GM21825 (cell line): ENCODE results near the gene ATL1.
"Not testable (repeated sequence)": the region's sequence is repeated elsewhere in the genome, so short reads cannot be mapped to it uniquely, and the experiment has no call there.

Experiments used
- ATAC-seq: cut with Tn5 transposase; IDR thresholded peaks from one replicate; pipeline ENCODE4 v1.9.1; 2021; ENCODE audit warnings: mild to moderate bottlenecking, moderate library complexity; ENCODE audit not compliant: unreplicated experiment

The ATL1 gene

DNA sequence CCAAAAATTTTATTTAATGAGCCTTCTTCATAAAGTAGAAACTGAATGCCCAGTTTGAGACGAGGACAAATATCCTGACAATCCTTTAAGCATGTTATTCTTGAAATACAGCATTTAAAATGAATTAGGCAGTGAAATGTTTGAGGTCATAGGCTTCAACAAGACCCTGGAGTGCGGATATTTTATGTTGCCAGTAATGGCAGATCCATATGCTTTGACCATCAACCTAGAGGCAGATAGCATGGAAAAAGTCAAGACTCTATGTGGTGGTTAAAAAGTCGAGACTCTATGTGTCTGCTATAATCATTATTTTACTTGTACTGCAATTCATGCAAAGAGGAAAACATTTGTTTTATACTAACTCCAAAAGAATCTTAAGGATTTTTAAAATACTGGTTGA, 25.5 kb upstream of the ATL1 start:
- no peak for ATAC-seq

DNA sequence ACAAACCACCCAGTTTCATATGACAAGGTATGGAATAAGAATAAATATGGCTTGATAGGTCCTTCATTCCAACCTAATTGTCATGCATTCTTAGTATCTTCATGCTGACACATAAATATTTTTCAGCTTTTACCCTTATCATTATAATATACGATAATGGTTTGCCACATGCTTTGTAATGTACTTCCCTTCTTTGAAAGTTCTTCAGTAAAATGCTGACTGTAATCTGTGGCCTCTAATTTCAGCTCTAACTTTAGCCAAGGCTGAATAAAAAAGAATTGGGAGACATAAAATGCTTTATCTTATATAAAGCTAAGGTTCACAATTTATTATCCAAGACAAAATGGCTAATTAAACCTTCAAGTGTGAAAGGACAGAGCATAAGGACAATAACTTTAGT, 24.9 kb upstream of the ATL1 start:
- ATAC-seq = no peak

DNA sequence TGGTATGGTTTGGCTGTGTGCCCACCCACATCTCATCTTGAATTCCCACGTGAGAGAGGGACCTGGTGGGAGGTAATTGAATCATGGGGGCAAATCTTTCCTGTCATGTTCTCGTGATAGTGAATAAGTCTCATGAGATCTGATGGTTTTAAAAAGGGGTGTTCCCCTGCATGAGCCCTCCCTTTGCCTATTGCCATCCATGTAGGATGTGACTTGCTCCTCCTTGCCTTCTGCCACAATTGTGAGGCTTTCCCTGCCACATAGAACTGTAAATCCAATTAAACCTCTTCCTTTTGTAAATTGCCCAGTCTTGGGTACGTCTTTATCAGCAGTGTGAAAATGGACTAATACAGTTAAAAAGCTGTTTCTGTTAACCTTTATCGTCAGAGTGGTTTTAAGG, 21.9 kb upstream of the ATL1 start:
- not testable (repeated sequence) for ATAC-seq

DNA sequence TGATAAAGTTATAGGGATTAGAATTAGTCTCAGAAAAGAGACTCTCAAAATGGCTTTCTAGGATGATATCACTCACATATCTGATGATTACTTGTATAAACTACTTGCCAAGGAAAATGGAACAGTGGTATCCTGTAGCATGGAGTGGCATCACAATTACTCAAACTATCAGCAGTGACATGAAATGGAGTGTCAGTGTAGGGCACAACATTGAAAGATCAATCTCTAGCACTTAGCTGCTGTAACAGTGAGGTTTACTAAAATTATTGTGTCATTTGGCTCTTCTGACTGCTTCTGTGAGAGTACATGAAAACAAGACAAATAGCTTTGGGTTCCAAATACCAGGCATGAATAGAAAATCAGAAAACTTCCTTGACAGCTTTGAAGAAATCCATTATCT, 20.9 kb upstream of the ATL1 start:
- no peak for ATAC-seq

DNA sequence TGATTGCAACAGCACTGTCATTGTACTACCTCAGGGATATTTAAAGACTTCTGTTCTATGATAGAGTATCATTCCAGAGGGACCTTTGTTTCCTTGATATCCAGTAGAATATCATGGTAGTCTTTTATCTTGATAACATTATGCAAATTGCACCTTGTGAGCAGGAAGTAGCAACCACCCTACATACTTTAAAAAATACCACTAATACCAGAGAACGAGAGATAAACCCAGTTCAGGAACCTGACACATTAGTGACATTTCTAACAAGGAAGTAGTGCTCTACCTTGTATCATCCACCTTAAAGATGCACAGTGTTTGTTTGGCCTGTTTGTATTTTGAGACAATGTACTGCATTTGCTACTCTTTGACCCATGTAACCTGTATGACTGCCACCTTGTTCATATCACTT, 18.8 kb upstream of the ATL1 start:
- ATAC-seq = no peak

DNA sequence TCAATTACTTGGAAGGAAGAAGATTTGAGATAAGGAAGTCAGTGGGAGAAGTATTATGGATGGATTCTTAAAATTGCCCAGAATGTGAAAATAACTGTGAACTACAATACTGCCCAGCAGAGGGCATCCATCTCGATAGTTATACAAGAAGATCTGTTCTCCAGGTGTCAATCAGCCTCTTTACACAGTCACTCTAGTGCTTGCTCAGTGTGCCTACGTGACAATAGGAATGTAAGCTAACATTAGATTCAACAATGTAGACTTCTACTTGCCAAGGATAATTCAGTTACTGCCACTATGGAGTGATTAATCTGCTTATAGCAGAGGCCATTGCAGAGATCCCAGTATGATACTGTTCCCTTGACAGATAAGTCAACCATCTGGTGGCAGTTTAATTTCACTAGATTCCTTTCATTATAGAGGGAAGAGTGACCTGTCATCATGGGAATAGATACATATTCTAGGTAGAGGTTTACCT, 17.0 kb upstream of the ATL1 start:
- peak; percentile 75 for ATAC-seq

DNA sequence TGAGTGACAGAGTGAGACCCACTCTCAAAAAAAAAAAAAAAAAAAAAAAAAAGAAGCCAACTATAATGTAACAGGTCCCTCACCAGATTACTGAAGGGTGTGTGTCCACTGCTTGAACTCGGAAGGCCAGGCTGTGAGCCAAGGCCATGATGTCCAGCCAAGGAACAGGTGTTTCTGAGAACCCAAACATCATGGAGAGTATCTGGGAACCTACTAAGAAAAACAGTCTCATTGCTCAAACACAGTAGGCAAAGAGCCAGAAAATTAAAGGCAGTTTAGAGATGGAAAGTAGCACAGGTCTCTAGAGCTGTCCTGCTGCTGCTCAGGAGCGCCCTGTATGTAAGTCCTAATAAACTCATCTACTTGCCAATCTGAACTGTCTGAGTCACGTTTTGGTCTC, 15.0 kb upstream of the ATL1 start:
- no peak for ATAC-seq

DNA sequence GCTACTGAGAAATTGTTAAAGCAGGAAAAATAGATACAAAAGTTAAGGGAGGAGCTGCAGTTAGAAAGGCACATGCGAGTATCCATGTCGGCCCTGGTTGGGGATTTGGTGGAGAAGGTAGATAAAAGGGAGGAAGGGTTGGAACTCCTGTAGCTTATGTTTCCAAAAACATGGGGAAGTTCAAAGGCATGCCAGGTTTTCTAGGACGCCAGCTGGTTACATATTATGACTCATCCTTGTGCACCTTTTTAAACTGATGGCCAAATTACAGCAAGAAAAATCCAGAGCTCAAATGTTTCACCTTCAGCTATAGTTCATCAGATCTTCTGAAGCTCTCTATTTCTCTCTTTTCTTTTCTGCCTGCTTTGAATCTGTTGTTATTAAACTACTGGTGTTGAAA, 14.3 kb upstream of the ATL1 start:
- no peak for ATAC-seq

DNA sequence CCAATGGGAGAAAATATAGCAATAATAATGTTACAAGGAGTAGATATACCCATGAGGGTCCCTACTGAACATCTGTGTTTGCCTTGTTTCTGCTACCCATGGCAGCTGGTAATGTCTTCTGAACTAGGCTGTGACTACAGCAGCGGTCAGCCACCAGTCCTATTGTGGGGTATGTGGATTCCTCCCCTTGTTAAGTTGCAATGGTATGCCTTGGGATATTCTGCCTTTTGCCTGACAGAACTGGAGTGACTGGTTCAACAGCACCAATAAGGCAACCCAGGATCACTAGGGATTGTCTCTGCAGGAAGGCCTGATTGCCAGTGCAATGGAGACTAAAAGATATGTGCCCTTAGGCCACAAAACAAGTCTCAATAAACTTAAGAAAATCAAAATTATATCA, 9.7 kb upstream of the ATL1 start:
- no peak for ATAC-seq

DNA sequence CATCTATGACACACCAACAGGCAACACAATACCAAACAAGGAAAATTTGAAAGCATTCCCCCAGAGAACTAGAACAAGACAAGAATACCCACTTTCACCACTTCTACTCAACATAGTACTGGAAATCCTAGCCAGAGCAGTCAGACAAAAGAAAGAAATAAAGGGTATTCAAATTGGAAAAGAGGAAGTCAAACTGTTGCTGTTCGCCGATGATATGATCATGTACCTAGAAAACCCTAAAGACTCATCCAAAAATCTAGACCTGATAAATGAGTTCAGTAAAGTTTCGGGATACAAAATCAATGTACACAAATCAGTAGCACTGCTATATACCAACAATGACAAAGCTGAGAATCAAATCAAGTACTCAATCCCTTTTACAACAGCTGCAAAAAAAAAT, 8.1 kb upstream of the ATL1 start:
- ATAC-seq = no peak

DNA sequence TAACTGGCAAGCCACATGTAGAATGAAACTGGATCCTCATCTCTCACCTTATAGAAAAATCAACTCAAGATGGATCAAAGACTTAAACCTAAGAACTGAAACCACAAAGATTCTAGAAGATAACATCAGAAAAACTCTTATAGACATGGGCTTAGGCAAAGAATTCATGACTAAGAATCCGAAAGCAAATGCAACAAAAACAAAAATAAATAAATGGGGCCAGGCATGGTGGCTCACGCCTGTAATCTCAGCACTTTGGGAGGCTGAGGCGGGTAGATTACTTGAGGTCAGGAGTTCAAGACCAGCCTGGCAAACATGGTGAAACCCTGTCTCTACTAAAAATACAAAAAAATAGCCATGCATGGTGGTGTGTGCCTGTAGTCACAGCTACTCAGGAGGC, 7.1 kb upstream of the ATL1 start:
- not testable (repeated sequence) for ATAC-seq

DNA sequence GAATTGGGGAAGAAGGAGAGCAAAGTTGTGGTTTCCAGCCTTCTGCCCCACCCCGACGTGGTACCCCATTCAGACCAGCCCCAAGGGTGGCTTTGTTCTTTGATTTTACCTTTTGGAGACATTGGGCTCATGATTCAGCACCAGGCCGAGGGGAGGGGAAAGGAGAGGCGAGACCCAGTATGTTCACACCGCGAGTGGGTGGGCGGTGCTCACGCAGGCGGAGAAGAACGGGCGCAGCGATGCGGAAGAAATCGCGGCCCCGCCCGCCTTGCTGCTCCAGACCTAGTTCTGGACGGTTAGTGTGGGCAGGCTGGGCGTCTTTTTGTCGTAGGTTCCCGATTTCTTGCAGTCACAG, 963 bp downstream of the ATL1 start:
- no peak for ATAC-seq

DNA sequence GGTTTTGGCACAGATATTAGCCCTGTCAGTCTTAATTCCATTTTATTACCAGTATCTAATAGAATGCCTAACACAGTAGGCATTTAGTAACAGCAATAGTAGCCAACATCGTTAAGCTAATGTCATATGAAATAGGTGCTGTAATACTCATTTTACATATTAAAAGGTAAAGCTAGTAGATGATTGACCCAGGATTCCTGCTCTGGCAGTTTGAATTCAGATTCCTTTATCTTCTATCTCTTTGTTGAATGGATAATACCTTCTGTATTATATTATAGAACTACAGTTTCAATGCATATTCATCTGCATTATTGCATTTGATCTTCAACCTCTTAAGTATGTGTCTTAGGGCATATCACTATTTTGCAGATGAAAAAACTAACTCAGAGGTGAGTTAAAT, 2.9 kb downstream of the ATL1 start:
- no peak for ATAC-seq

DNA sequence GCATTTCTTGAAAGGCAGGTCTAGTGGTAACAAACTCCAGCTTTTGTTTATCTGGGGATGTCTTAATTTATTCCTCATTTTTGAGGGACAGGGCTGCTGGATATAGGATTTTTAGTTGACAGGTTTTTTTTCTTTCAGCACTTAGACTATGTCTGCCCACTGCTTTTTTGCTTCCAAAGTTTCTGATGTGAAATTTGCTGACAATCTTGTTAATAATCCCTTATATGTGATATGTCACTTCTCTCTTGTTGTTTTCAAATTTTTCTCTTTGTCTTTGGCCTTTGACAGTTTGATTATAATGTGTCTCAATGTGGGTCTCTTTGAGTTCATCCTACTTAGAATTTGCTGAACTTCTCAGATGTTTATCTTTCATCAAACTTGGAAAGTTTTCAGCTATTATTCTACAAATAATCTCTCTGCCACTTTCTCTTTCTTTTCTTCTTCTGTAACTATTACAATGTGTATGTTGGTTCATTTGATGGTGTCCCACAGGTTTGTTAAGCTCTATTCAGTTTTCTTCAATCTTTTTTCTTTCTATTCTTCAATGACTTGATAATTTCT, 9.8 kb downstream of the ATL1 start:
- no peak for ATAC-seq

DNA sequence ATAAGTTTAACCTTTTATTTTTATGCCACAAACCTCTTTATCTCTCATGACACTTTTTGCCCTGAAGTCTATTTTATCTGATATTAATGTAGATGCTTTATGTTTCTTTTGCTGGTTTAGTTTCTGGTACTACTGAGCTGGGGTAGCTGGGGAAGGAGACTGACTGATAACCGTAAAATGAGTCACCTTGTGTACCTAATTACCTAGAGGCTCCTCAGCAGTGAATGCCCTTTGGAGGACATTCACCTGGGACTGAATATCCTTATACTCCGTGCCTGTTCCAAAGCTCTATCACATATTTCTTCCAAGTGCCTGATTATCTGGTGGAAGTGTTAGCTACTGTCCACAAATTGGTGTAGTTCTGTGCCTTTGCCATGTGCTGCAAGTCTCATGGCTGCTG, 13.9 kb downstream of the ATL1 start:
- no peak for ATAC-seq

DNA sequence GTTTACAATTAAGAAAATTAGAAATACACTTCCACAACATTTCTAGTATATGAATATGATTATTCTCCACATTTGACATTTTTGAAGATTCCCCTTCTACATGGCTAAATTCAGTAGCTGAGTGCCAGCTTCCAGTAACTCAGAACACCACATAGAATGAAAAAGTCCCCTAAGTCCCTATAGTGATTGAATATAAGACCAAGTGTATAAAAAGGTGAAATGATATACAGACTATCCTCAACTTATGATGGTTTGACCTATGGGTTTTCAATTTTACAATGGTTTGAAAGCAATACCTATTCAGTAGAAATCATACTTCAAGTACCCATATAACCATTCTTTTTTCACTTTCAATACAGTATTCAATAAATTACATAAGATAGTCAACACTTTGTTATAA, 15.8 kb downstream of the ATL1 start:
- ATAC-seq = no peak

DNA sequence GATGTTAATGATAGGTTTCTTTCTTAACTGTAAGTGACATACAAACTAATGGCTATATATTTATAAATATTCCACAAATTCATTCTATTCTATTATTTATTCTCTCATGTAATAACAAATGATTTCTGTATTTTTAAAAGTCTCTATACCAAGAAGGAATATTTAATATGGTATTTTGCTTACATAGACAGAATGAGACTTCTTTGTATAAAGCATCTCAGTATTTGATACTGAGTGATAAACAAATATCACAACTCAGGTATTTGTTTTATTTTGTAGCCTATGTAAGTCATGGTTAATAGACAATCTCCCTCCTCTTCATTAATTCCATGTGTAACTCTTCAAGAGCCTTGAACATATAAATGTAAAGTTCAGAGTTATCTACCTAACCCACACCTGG, 18.0 kb downstream of the ATL1 start:
- no peak for ATAC-seq

DNA sequence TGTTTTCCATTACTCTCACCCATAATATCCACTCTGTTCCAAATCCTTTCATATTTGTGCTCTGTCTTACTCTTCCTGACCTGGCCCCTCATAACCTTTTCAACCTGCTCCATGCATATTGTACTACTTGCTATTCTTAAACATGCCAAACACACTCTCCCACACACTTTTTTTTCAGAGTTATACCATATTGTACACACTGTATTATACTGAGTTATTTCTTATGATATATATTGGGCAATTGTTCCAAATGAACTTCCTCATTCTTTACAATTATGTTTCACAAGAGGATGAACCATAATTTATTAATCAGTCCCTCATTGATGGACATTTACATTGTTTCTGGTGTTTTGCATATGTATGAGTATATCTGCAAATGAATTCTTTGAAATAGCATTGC, 18.5 kb downstream of the ATL1 start:
- no peak for ATAC-seq

DNA sequence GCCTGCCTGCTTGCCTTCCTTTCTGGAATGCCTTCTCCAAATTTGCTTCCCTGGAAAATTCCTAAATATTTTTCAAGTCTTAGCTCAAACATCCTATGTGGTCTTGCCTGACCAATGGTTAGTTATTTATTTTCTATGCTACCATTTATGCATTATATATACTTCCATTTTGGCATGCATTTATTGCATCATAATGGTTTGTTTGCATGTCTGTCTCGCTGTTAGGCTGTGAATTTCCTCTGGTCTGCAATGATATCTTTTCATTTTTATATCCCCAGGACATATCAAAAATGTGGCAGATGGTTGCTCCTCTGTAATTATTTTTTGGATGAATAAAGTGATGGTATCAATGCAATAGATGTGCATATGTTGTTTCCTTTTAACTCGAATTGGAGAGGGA, 30.5 kb downstream of the ATL1 start:
- no peak for ATAC-seq

DNA sequence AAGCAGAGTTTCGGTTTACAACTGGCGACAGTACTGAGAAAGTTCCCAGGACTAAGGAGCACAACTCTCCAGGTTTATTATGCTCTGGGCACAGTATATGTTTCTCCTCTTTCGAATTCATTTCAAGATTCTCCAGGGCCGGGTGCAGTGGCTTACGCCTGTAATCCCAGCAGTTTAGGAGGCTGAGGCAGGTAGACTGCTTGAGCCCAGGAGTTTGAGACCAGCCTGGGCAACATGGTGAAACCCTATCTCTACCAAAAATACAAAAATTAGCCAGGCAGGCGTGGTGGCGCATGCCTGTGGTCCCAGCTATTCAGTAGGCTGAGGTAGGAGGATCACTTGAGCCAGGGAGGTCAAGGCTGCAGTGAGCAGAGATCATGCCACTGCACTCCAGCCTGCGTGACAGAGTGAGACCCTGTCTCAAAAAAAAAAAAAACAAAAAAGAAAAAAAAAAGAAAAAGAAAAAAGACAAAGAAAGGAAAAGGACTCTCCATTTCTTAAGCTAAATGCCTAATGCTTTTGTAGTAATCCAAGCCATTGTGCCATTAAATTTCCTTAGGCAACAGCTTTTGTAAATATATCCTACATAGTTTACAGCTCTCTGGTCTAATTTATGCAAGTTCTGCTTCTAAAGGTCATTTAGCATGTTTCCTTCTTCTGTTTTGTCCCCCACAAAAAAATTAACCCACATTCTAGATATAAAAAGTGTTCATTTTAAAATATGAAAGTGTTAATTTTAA, 34.8 kb downstream of the ATL1 start:
- no peak for ATAC-seq

DNA sequence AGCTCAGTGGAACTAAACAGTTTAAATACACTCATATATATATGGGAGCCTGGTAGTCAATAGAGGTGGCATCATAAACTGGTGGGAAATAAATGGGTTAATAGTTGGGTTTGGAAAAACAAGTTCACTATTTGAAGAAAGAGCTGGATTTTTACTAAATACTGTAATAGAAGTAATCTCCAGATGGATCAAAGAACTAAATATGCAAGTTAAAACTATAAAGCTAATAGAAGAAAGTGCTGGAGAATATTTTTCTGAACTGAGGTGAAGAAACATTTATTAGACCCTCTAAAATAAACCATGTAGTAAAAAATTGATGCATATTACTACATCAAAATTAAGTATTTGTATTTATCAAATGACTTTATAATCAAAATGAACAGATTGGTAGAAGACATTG, 38.8 kb downstream of the ATL1 start:
- ATAC-seq = no peak

DNA sequence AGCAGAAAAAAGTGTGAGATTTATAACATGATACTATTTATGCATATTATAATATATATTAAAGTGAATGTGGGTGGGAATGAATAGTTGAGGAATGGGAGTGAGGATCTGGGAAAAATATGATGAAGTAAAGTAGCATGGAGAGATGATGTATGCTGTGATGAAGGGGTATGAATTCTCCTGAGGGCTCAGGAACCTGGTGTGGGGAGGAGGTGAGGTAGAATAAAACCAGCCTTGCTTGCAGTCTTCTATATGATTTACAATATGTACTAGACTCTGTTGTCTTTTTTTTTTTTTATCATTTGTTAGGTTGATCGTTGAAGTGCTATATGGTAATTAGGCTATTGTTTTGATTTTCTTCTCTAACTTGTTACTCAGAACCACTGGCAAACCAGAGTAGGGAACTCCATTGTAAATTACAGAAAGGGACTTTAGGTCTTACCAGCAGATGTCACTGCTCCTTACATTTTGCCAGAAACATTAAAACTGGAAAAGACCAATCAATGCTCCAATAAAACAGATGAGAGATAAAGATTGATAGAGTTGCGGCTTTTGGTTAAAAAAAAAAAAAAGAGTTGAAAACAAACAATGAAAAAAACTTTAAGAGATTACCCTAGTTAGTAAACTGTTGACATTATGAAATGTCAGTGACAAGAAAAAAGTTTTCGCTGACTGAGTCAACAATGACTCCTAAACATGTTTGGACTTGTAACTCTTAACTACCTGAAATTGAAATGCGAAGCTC, 39.9 kb downstream of the ATL1 start:
- no peak for ATAC-seq
